Ishikawa (cell line): ENCODE results near the gene CHN1.
A peak's percentile ranks its signal among the peaks of the same experiment; 100 is the strongest.

ENCODE experiments used
- CEBPB ChIP-seq: IDR thresholded peaks from 2 replicates; pipeline ENCODE4 v1.6.1; 2012
- CREB1 ChIP-seq: IDR thresholded peaks from 2 replicates; pipeline ENCODE4 v1.6.1; 2012; ENCODE audit warnings: low read depth
- EGR1 ChIP-seq: IDR thresholded peaks from 2 replicates; pipeline ENCODE4 v1.6.1; 2012
- EP300 ChIP-seq: IDR thresholded peaks from 2 replicates; pipeline ENCODE4 v1.6.1; 2012; ENCODE audit warnings: borderline replicate concordance
- FOXM1 ChIP-seq: IDR thresholded peaks from 2 replicates; pipeline ENCODE4 v1.6.1; 2012; ENCODE audit warnings: low read depth, borderline replicate concordance
- NFIC ChIP-seq: IDR thresholded peaks from 2 replicates; pipeline ENCODE4 v1.6.1; 2012
- RAD21 ChIP-seq: IDR thresholded peaks from 2 replicates; pipeline ENCODE4 v1.6.1; 2012; ENCODE audit warnings: low read depth
- TAF1 ChIP-seq: IDR thresholded peaks from 2 replicates; pipeline ENCODE4 v1.6.1; 2012; ENCODE audit warnings: low read depth, mild to moderate bottlenecking
- TCF12 ChIP-seq: IDR thresholded peaks from 2 replicates; pipeline ENCODE4 v1.6.1; 2012; ENCODE audit warnings: low read depth
- TEAD4 ChIP-seq: IDR thresholded peaks from 2 replicates; pipeline ENCODE4 v1.6.1; 2012
- YY1 ChIP-seq: IDR thresholded peaks from 2 replicates; pipeline ENCODE4 v1.6.1; 2012; ENCODE audit warnings: low read depth
- ZBTB7A ChIP-seq: IDR thresholded peaks from 2 replicates; pipeline ENCODE4 v1.6.1; 2012; ENCODE audit warnings: low read depth
- TF ChIP-seq, protein P1 (sequence below): IDR thresholded peaks from 2 replicates; pipeline ENCODE4 v1.6.1; 2012
- TF ChIP-seq, protein P2 (sequence below): IDR thresholded peaks from 2 replicates; pipeline ENCODE4 v1.6.1; 2012; ENCODE audit warnings: low read depth, mild to moderate bottlenecking
- TF ChIP-seq, protein P3 (sequence below): IDR thresholded peaks from 2 replicates; pipeline ENCODE4 v1.6.1; 2012

The CHN1 gene

GRCh38 chr2:175012516-175012915 lies 7.3 kb upstream of the CHN1 start:
- TF ChIP-seq, protein P1, sequence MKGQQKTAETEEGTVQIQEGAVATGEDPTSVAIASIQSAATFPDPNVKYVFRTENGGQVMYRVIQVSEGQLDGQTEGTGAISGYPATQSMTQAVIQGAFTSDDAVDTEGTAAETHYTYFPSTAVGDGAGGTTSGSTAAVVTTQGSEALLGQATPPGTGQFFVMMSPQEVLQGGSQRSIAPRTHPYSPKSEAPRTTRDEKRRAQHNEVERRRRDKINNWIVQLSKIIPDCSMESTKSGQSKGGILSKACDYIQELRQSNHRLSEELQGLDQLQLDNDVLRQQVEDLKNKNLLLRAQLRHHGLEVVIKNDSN, result no peak
- TF ChIP-seq TAF1, result no peak

- TF ChIP-seq CREB1 (no peak), TAF1 (no peak), EP300 (no peak)
Measured at GRCh38 chr2:175011505-175011904, 6.3 kb upstream of the CHN1 start.

DNA sequence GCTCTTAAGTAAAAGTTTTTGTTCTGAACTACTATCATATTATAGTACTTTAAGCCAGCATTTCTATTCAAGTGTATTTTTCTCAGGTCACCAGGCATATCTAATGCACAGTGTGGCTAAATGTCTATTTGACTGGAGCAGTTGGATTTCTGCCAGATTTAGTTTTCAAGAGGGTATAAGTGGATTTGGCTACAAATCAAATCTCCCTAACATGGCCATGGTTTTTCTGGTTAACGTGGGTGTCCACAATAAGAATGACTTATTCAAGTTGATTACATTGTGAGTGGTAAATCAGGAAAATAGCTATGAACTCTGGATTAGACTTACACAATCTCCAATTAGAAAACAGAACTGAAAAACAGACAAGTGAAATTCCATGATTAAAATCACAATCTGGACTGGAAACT lies 5.7 kb upstream of the CHN1 start:
- TF ChIP-seq NFIC (peak; percentile 77), ZBTB7A (no peak)

DNA sequence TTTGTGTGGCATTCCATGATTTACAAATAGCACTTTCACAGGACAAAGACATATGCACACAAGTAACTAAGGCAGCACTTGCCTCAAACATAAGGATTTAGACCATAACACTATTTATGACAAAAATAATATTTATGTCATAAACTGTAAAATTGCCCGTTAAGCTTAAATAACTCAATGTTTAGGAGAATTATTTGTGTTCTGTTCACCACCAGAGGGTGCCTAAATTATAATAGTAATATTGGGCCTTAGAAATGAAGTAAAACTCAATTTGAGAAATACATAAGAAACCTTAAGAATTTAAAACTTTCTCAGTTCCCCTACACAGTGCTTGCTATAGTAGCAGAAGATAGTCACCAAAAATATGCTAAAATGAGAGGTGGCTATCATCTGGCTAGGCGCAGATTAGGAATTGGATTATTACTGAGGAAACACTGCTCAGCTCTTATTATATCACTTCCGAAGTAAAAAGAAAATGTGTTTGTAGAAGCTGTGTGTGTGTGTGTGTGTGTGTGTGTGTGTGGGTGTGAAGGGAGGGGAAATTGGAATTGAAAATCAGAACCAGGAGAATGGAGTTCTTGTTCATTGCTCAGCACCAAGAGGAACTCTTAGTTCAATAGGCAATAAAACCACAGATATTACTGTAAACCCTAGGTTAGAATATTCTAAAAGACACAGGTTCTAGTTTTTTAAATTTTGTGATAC lies 4.9 kb upstream of the CHN1 start:
- no peak for TF ChIP-seq EGR1
- TF ChIP-seq FOXM1, result no peak
- TF ChIP-seq EP300, result no peak
- no peak for TF ChIP-seq RAD21
- no peak for TF ChIP-seq TEAD4
- TF ChIP-seq NFIC, result no peak
- TF ChIP-seq, protein P2, sequence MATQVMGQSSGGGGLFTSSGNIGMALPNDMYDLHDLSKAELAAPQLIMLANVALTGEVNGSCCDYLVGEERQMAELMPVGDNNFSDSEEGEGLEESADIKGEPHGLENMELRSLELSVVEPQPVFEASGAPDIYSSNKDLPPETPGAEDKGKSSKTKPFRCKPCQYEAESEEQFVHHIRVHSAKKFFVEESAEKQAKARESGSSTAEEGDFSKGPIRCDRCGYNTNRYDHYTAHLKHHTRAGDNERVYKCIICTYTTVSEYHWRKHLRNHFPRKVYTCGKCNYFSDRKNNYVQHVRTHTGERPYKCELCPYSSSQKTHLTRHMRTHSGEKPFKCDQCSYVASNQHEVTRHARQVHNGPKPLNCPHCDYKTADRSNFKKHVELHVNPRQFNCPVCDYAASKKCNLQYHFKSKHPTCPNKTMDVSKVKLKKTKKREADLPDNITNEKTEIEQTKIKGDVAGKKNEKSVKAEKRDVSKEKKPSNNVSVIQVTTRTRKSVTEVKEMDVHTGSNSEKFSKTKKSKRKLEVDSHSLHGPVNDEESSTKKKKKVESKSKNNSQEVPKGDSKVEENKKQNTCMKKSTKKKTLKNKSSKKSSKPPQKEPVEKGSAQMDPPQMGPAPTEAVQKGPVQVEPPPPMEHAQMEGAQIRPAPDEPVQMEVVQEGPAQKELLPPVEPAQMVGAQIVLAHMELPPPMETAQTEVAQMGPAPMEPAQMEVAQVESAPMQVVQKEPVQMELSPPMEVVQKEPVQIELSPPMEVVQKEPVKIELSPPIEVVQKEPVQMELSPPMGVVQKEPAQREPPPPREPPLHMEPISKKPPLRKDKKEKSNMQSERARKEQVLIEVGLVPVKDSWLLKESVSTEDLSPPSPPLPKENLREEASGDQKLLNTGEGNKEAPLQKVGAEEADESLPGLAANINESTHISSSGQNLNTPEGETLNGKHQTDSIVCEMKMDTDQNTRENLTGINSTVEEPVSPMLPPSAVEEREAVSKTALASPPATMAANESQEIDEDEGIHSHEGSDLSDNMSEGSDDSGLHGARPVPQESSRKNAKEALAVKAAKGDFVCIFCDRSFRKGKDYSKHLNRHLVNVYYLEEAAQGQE, result no peak
- TF ChIP-seq TCF12, result no peak
- TF ChIP-seq TAF1, result no peak
- TF ChIP-seq YY1, result no peak
- TF ChIP-seq, protein P1, result no peak
- no peak for TF ChIP-seq ZBTB7A
- TF ChIP-seq, protein P3, sequence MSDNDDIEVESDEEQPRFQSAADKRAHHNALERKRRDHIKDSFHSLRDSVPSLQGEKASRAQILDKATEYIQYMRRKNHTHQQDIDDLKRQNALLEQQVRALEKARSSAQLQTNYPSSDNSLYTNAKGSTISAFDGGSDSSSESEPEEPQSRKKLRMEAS, result no peak

GRCh38 chr2:175008801-175009495 lies 3.8 kb upstream of the CHN1 start:
- TF ChIP-seq EP300, result no peak
- no peak for TF ChIP-seq CEBPB
- no peak for TF ChIP-seq NFIC
- no peak for TF ChIP-seq TCF12
- no peak for TF ChIP-seq YY1
- no peak for TF ChIP-seq RAD21
- TF ChIP-seq, protein P1, result no peak
- TF ChIP-seq, protein P2, result no peak
- TF ChIP-seq, protein P3, result no peak
- no peak for TF ChIP-seq CREB1
- TF ChIP-seq EGR1, result no peak
- no peak for TF ChIP-seq FOXM1
- TF ChIP-seq TAF1, result no peak
- TF ChIP-seq ZBTB7A, result no peak
- no peak for TF ChIP-seq TEAD4

- TF ChIP-seq EP300 (no peak), TEAD4 (no peak), NFIC (no peak), TCF12 (no peak), RAD21 (no peak), FOXM1 (no peak), TAF1 (no peak), CREB1 (no peak), YY1 (no peak), EGR1 (no peak), ZBTB7A (no peak), CEBPB (no peak)
- TF ChIP-seq, protein P2, result no peak
- TF ChIP-seq, protein P1, result no peak
- TF ChIP-seq, protein P3, result no peak
Measured at GRCh38 chr2:175008009-175008408, 2.8 kb upstream of the CHN1 start.
